Fibroblast of lung (primary cell): ENCODE results near the gene SLC22A14.

Experiments
- EZH2 ChIP-seq: IDR thresholded peaks from 2 replicates; pipeline ENCODE4 v1.5.1; 2012; ENCODE audit warnings: low read length, control low read depth, mild to moderate bottlenecking; ENCODE audit errors: missing control alignments
- TF ChIP-seq, protein P1 (sequence below), 2 donors: IDR thresholded peaks in 1 of 2; conservative IDR thresholded peaks in 1 of 2; 1 replicate in 1 of 2; 2 replicates in 1 of 2; pipeline ENCODE4 v1.5.1; 2011 to 2012; ENCODE audit warnings: low read length in 2 of 2, control low read depth in 1 of 2, inconsistent platforms in 1 of 2, low read depth in 1 of 2, mild to moderate bottlenecking in 1 of 2

DNA sequence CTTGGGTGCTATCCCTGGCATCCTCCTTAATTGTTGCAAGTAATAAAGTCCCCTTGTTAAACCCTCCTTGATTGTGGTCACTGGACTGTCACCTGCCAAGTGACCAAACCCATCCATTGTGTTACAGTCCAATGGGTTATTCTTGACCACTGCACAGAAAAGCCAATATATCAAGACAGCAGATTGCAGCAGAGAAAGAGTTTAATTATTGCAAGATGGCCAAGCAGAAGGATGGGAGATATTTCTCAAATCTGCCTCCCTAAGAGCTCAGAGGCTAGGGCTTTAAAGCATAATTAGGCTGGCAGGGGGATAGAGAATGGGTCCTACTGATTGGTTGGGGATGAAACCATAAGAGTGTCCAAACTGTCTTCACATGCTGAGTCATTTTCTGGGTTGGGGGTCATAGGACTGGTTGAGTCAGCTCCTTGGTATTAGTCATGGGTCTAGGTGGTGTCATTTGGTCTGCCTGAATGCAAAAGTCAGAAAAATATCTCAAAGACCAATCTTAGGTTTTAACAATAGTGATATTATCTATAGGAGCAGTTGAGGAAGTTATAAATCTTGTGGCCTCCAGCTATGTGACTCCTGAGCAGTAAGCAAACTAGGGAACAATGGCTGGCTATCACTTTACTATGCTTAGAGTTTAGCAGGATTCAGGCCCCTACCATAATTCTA is 45.4 kb downstream of the SLC22A14 start:
- no peak for TF ChIP-seq EZH2
- TF ChIP-seq, protein P1, sequence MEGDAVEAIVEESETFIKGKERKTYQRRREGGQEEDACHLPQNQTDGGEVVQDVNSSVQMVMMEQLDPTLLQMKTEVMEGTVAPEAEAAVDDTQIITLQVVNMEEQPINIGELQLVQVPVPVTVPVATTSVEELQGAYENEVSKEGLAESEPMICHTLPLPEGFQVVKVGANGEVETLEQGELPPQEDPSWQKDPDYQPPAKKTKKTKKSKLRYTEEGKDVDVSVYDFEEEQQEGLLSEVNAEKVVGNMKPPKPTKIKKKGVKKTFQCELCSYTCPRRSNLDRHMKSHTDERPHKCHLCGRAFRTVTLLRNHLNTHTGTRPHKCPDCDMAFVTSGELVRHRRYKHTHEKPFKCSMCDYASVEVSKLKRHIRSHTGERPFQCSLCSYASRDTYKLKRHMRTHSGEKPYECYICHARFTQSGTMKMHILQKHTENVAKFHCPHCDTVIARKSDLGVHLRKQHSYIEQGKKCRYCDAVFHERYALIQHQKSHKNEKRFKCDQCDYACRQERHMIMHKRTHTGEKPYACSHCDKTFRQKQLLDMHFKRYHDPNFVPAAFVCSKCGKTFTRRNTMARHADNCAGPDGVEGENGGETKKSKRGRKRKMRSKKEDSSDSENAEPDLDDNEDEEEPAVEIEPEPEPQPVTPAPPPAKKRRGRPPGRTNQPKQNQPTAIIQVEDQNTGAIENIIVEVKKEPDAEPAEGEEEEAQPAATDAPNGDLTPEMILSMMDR (conservative IDR thresholded peaks at IDR 0.05 in 1 of 2, IDR thresholded peaks at IDR 0.05 in 1 of 2; ENCODE audit: low read depth in 1 of 2, low read length in 2 of 2) = no peak
